A549 (cell line): ENCODE measurements around the gene TP53RK.

ENCODE experiments used
- HOXA7 ChIP-seq: fragments of 250-450 bp; sonication (Bioruptor Pico); IDR thresholded peaks from 2 replicates; pipeline ENCODE4 v1.5.0; 2020; ENCODE audit warnings: mild to moderate bottlenecking, moderate library complexity
- MYC ChIP-seq: IDR thresholded peaks from 2 replicates; pipeline ENCODE4 v1.6.1; 2012; ENCODE audit warnings: mild to moderate bottlenecking, inconsistent platforms, low read length, improper control_type of control experiment, borderline replicate concordance
- POLR2A ChIP-seq: IDR thresholded peaks from 2 replicates; pipeline ENCODE4 v1.6.1; 2012; ENCODE audit warnings: mild to moderate bottlenecking, low read length
- TFCP2L1 ChIP-seq: fragments of 250-450 bp; sonication (Bioruptor Pico); IDR thresholded peaks from 2 replicates; pipeline ENCODE4 v1.5.0; 2021; ENCODE audit warnings: mild to moderate bottlenecking

GRCh38 chr20:46674253-46675083 is 14.8 kb downstream of the TP53RK start:
- no peak for TF ChIP-seq MYC
- TF ChIP-seq POLR2A = no peak
- no peak for TF ChIP-seq HOXA7 (CRISPR knock-in tag)
- TF ChIP-seq TFCP2L1 (CRISPR knock-in tag) = no peak
